HS-27A (cell line): Measurements from ENCODE around the gene RDX.
"Not testable (repeated sequence)": the region's sequence is repeated elsewhere in the genome, so short reads cannot be mapped to it uniquely, and the experiment has no call there.

ENCODE experiments used
- DNase-seq: peaks from one replicate; pipeline ENCODE4 v3.0.0-alpha.2; 2012; ENCODE audit warnings: low read depth, missing footprints

Gene RDX

DNA sequence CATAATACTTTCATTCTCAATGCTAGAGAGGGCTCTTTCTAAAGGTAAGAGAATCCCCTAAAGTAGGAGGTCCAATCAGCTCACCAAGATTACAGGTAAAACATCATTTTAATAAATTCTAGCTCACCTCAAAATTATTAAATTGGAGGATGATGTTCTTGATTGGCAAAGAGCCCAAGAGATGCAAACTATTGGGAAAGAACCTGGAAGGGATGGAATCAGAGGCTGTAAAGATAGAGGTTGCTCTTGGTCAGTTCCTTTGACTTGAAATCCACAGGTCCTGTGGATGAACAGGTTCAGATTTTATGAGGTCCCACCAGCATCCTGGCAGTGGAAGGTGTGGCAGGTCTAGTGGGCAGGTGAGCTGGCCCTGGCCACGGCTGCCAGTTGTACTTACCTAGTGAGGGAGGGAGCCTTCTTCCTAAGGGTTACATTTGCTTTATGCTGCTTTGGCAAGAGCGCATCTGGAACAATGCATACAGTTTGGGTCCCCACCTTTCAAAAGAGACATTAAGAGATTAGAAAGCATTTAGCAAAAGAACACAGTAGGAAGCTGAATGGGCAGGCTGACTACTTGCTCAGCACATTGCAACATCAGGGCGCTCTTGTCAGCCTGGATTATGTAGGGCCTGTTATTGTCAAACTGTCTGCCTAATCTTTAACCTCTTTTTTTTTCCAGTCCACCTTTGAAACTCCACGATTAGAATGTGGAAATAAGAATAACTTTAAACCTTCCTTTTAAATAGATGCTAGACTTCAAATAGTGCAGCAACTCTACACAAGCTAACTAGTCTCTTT is 97.0 kb downstream of the RDX start:
- no peak for DNase-seq

DNA sequence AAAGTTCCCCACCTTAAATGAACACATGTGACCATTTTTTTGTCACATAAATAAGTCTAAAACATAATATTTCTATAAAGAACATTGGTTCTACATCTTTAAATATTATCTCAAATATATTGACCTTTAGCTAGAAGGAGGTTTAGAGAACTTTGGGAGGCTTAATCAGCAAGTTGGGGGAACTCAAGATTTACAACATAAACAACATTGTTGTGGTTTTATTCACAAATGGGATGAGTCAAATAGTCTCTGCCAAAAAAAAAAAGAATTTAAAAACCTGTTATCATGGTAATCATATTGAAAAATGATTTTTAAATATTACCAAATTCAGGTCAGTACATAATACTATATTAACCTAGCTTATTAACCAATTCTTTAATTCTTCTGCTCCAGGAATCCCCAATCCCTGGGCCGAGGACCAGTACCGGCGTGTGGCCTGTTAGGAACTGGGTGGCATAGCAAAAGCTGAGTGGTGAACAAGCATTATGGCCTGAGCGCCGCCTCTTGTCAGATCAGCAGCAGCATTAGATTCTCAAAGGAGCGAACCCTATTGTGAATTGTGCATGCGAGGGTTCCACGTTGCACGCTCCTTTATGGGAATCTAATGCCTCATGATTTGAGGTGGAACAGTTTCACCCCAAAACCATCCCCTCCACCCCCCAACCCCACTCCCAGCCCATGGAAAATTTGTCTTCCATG is 98.2 kb downstream of the RDX start:
- DNase-seq, result no peak

DNA sequence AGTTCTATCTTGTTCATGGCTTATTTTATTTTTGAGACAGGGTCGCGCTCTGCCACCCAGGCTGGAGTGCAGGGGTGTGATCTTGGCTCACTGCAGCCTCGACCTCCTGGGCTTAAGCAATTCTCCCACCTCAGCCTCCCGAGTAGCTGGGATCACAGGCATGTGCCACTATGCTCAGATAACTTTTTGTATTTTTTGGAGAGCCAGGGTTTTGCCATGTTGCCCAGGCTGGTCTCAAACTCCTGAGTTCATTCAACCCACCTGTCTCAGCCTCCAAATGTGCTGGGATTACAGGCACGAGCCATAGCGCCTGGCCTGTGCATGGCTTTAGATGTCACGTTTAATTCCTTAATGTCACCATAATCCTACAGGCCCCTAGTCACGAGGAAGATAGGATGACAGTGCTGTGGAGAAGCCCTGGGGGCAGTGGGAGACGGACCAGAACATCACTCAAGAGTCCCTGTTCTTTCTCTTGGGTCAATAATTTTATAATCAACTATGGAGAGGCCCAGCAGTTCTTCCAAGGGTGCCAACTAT is 99.5 kb downstream of the RDX start:
- no peak for DNase-seq

GRCh38 chr11:110196241-110196754 is 100.1 kb downstream of the RDX start:
- DNase-seq, result peak; percentile 50

DNA sequence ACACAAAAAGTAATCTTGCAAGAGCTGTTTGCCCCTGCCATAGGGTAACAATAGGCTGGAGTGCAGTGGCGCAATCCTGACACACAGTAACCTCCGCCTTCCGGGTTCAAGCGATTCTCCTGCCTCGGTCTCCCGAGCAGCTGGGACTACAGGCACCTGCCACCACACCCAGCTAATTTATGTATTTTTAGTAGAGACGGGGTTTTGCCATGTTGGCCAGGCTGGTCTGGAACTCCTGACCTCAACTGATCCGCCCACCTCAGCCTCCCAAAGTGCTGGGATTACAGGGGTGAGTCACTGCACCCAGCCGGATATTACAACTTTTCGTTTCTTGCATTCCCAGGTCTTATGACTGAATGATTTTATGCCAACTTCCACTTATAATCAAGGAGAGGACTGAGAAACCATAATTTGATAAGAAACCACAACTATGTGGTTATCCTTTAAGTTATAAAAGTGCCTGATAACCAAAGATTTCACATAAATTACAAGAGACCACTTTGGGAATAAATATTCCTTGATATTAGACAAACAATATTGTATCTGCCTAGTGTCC is 102.1 kb downstream of the RDX start:
- DNase-seq, result peak; percentile 54

DNA sequence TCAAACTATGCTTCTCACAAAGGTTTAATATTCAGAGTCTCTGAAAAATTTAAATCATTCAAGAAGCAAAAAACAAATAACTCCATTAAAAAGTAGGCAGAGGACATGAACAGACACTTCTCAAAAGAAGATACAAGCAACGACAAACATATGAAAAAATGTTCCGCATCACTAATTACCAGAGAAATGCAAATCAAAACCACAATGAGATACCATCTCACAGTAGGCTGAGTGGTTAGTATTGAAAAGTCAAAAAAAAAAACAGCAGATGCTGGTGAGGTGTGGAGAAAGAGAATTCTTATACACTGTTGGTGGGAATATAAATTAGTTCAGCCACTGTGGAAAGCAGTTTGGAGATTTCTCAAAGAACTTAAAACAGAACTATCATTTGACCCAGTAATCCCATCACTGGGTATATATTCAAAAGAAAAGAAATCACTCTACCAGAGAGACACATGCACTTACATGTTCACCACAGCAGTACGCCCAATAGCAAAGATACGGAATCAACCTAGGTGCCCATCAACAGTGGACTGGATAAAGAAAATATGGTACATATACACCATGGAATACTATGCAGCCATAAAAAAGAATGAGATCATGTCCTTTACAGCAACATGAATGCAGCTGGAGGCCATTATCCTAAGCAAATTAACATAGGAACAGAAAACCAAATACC is 103.7 kb downstream of the RDX start:
- DNase-seq, result not testable (repeated sequence)

- DNase-seq, result no peak
Observed at GRCh38 chr11:110190885-110191284, 105.5 kb downstream of the RDX start.

GRCh38 chr11:110187731-110188130 is 108.7 kb downstream of the RDX start:
- no peak for DNase-seq

DNA sequence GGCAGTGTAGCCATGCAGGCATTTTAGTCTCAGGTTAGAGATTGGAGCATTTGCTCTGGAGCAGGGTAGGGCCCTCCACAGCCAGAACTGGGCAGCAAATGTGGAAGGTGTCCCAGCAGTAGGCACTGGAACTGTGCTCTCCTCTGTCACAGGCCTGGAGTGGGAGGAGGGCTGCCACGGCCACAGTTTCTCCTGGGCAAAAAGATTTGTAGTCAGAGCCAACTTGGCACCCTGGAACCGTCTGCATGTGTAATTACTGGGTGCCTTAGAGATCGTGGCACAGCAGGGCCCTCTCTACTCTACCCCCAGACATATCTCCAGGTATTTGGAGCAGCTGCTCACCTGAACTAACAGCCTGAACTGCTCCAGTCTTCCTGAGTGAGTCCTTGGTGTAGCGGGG is 109.5 kb downstream of the RDX start:
- DNase-seq, result no peak

GRCh38 chr11:110186456-110186855 is 110.0 kb downstream of the RDX start:
- DNase-seq, result no peak

DNA sequence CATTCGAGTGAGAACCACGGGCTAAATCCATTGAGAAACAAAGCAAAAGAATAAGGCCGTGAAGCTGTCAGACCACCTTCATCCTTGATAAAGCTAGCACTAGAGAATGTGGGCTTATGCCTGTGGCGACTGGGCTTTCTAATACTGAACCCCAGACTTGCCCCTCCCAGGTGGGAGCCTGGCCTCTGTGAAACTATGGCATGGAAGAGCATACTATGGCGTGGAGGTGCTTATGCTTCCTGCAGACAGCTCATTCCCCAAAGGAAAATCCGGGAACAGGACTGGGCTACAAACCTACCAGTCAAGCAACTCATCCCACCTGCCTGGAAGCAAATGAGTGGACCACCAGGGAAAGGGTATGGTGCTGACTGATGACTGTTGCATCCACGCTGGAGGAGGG is 110.8 kb downstream of the RDX start:
- no peak for DNase-seq

- no peak for DNase-seq
Observed at GRCh38 chr11:110185121-110185591, 111.3 kb downstream of the RDX start.

DNA sequence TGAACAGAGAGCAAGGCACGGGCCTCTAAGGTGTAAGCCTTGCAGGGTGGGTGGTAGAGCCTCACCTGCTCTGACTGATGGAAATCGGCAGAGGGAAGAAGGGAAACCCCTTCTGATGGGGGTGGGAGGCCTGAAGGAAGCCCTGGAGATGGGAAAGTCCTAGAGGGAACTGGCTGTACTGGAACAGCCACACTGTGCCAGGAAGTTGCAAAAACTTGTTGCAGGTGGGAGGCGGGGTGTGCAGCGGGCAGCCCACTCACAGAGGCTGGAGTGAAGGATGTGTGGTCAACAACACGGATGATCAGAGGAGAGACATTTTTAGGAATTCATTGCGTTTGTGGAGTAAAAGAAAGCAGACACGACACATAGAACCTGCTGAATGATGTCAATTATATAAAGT is 112.0 kb downstream of the RDX start:
- no peak for DNase-seq

DNA sequence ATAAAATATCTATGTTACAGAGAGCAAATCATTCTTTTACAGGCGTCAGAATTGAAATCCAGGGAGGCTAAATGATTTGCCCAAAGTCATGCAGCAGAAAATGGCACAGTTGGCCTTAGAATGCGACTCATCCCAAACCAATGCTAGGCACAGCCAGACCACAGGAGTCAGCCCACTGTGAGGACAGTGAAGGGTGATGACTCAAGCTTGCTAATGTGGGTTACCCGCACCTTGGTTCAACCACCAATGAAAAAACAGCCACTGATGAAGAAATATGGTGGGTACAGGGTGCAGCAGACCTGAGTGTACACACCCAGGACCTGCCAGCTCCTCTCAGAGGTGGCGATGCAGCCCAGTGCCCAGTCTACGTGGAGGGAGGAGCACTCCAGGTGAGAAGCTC is 113.5 kb downstream of the RDX start:
- DNase-seq, result peak; percentile 20

GRCh38 chr11:110179064-110179463 is 117.3 kb downstream of the RDX start:
- DNase-seq, result no peak

- no peak for DNase-seq
Observed at GRCh38 chr11:110177086-110177456, 119.3 kb downstream of the RDX start.

DNA sequence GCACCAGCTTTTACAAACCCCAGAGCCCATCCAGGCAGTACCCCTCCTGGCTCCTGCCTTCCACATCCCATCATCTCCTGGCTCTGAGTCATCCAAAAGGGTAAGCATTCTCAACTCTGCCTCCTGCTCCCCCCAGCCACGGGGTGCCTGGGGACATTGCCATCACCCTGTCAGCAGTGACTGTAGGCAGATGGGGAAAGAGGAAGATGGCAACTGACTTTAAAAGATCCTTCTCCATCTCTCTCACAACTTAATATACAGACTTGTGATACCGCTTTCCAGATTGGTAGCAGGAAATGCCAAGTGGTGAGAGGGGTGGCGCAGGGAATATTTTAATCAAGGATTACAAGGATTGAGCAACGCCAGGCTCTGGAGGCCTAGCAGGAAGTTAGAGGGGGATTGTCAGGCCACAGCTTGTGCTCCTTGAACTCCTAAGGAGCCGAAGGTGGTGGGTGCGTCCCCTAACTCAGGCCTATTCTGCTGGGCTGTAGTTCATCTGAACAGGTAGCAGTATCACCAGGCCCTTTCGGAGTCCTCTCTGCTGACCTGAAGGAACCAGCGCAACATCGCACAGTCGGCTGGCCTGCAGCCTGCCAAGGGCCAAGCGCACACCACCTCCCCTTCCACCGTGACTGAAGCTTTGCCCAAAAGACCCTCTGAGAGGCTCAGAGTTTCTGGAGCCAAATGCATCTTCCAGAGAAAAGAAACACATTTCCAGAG is 119.9 kb downstream of the RDX start:
- DNase-seq, result no peak

GRCh38 chr11:110174645-110175310 is 121.6 kb downstream of the RDX start:
- no peak for DNase-seq

GRCh38 chr11:110173811-110174644 is 122.4 kb downstream of the RDX start:
- no peak for DNase-seq

GRCh38 chr11:110172468-110173065 is 123.8 kb downstream of the RDX start:
- no peak for DNase-seq
